Testis (tissue), 3 donors: ENCODE measurements around the gene NDRG3. TPM values are rescaled to one million over a fixed set of nuclear protein-coding genes. Genes with fewer than 3 reads are reported as not detected.

Experiments
- DNase-seq: peaks from one replicate; pipeline ENCODE4 v3.0.0-alpha.2; 2019
- H3K27ac ChIP-seq, 2 donors: fragments of 200-600 bp; sonication (generic); one replicate each; pipeline ENCODE4 v1.5.1; 2019
- H3K27me3 ChIP-seq: fragments of 200-600 bp; sonication (generic); one replicate; pipeline ENCODE4 v1.5.1; 2019
- H3K36me3 ChIP-seq: fragments of 200-600 bp; sonication (generic); one replicate; pipeline ENCODE4 v1.5.1; 2017; ENCODE audit warnings: low read depth; ENCODE audit errors: missing control alignments
- H3K4me1 ChIP-seq: fragments of 200-600 bp; sonication (generic); one replicate; pipeline ENCODE4 v1.5.1; 2019
- H3K4me3 ChIP-seq, 2 donors: fragments of 200-600 bp; sonication (generic); one replicate each; pipeline ENCODE4 v1.5.1; 2017 to 2019
- H3K9me3 ChIP-seq: fragments of 200-600 bp; sonication (generic); one replicate; pipeline ENCODE4 v1.5.1; 2017
- CTCF ChIP-seq, 3 experiments: fragments of 450-650 bp in 2 of 3; fragments of 200-600 bp in 1 of 3; sonication (generic) in 1 of 3; IDR thresholded peaks; one replicate each; pipeline ENCODE4 v1.5.1; 2016 to 2019; ENCODE audit warnings: antibody characterized with exemption in 3 of 3, mild to moderate bottlenecking in 2 of 3, moderate library complexity in 1 of 3
- POLR2A ChIP-seq: fragments of 450-650 bp; IDR thresholded peaks from one replicate; pipeline ENCODE4 v1.6.1; 2017; ENCODE audit warnings: antibody characterized with exemption, mild to moderate bottlenecking, moderate library complexity
- WGBS, 2 donors: methylation state at CpG; one replicate each; pipeline ENCODE4 v1.1.5; 2018; 5-methylcytosine and 5-hydroxymethylcytosine counted together
- intact Hi-C: fragments of 100-400 bp; cut with DNase I; formaldehyde crosslinking; loops from one replicate; pipeline ENCODE4 v1.15.1; 2023; ENCODE audit warnings: low total_unique reads
- polyA plus RNA-seq: library from polyadenylated mRNA; stranded (reverse); fragments of 350-450 nt; fragmentation: Illumina TruSeq; extraction: RNeasy Lipid Tissue Mini Kit (QIAGEN cat#74804); gene quantifications from one replicate; pipeline ENCODE4 v1.2.3, GENCODE V29; 2014; ENCODE audit warnings: low read depth, low replicate concordance; ENCODE audit not compliant: insufficient read depth
- total RNA-seq, 2 donors: library from RNA; depleted of rRNA; stranded (reverse); fragments of >200 nt; gene quantifications; one replicate each; pipeline ENCODE4 v1.2.3, GENCODE V29; 2016

Gene NDRG3
- total and polyA plus RNA-seq, 3 donors from 2014 or later = 65.3 to 202 (median 70.7) TPM

GRCh38 chr20:36737183-36737499 lies 8.7 kb downstream of the NDRG3 start:
- intact Hi-C loops = no loop called here
- DNase-seq = no peak
- TF ChIP-seq CTCF (IDR thresholded peaks at IDR 0.05) = no peak
- TF ChIP-seq POLR2A = no peak
- no peaks in the 10 kb centered on the region for H3K9me3 ChIP-seq
- H3K36me3 ChIP-seq = no peaks in the 10 kb centered on the region
- H3K4me3 ChIP-seq = no peak overlapping the region
- H3K4me1 ChIP-seq = peaks cover 7% of the 10 kb centered on the region
- H3K27me3 ChIP-seq = no peaks in the 10 kb centered on the region
- WGBS, 2 donors = 89 to 91% methylated on average over 6 of the region's 6 CpGs
- H3K27ac ChIP-seq = no peak overlapping the region

- Histone ChIP-seq H3K4me1 (peaks cover 3% of the 10 kb centered on the region), H3K27me3 (no peaks in the 10 kb centered on the region), H3K36me3 (no peaks in the 10 kb centered on the region), H3K27ac (no peak overlapping the region), H3K9me3 (no peaks in the 10 kb centered on the region), H3K4me3 (no peak overlapping the region)
- WGBS, 2 donors = 75 to 78% methylated on average over 3 of the region's 3 CpGs
- TF ChIP-seq POLR2A (no peak), CTCF (IDR thresholded peaks at IDR 0.05) (no peak)
- intact Hi-C loops = no loop called here
- no peak for DNase-seq
Observed at GRCh38 chr20:36736451-36737182, 9.3 kb downstream of the NDRG3 start.

GRCh38 chr20:36732456-36732855 lies 13.4 kb downstream of the NDRG3 start:
- Histone ChIP-seq H3K36me3 (no peaks in the 10 kb centered on the region), H3K4me1 (peaks cover 7% of the 10 kb centered on the region), H3K27me3 (no peaks in the 10 kb centered on the region), H3K27ac (no peak overlapping the region), H3K4me3 (no peak overlapping the region), H3K9me3 (no peaks in the 10 kb centered on the region)
- TF ChIP-seq POLR2A (no peak), CTCF (IDR thresholded peaks at IDR 0.05) (no peak)
- intact Hi-C loops = no loop called here
- no peak for DNase-seq
- WGBS, 2 donors = 94 to 100% methylated on average over 1 of the region's 1 CpG

- H3K9me3 ChIP-seq = no peaks in the 10 kb centered on the region
- no peak for TF ChIP-seq POLR2A
- TF ChIP-seq CTCF (IDR thresholded peaks at IDR 0.05) = no peak
- H3K27me3 ChIP-seq = no peaks in the 10 kb centered on the region
- intact Hi-C loops = no loop called here
- no peaks in the 10 kb centered on the region for H3K36me3 ChIP-seq
- H3K4me3 ChIP-seq = no peak overlapping the region
- 70 to 75% methylated on average over 3 of the region's 3 CpGs for WGBS, 2 donors
- H3K4me1 ChIP-seq = peaks cover 3% of the 10 kb centered on the region
- no peak overlapping the region for H3K27ac ChIP-seq
- no peak for DNase-seq
Observed at GRCh38 chr20:36728986-36729385, 16.9 kb downstream of the NDRG3 start.

GRCh38 chr20:36726168-36726567 lies 19.7 kb downstream of the NDRG3 start:
- intact Hi-C loops = no loop called here
- TF ChIP-seq POLR2A = no peak
- TF ChIP-seq CTCF (IDR thresholded peaks at IDR 0.05) = no peak
- no peak overlapping the region for H3K4me3 ChIP-seq
- H3K36me3 ChIP-seq = no peaks in the 10 kb centered on the region
- H3K4me1 ChIP-seq = peaks cover 3% of the 10 kb centered on the region
- no peak overlapping the region for H3K27ac ChIP-seq
- no peaks in the 10 kb centered on the region for H3K9me3 ChIP-seq
- no peak for DNase-seq
- H3K27me3 ChIP-seq = no peaks in the 10 kb centered on the region
- WGBS, 2 donors = 91% methylated on average over 3 of the region's 3 CpGs
